Breast epithelium (tissue), 4 donors: Measurements from ENCODE around the gene EML1. TPM values are rescaled to one million over a fixed set of nuclear protein-coding genes. Genes with fewer than 3 reads are reported as not detected.

ENCODE experiments used
- DNase-seq, 2 donors: peaks; one replicate each; pipeline ENCODE4 v3.0.0-alpha.2; 2019; ENCODE audit warnings: low spot score in 2 of 2
- H3K27ac ChIP-seq, 2 donors: fragments of 200-600 bp; sonication (generic) in 1 of 2; one replicate each; pipeline ENCODE4 v1.5.1; 2016 to 2019; ENCODE audit warnings: mild to moderate bottlenecking in 1 of 2
- H3K27me3 ChIP-seq, 2 donors: fragments of 200-600 bp; sonication (generic) in 1 of 2; one replicate each; pipeline versions ENCODE4 v1.5.1 to v1.6.0; 2017 to 2019; ENCODE audit warnings: control low read depth in 1 of 2, mild to moderate bottlenecking in 1 of 2
- H3K36me3 ChIP-seq: fragments of 200-600 bp; one replicate; pipeline ENCODE4 v1.5.1; 2019
- H3K4me1 ChIP-seq, 2 donors: fragments of 200-600 bp; sonication (generic); one replicate each; pipeline ENCODE4 v1.5.1; 2016 to 2019; ENCODE audit warnings: control low read depth in 1 of 2
- H3K4me3 ChIP-seq, 3 donors: fragments of 200-600 bp; sonication (generic); 1 replicate in 2 of 3; 2 replicates in 1 of 3; pipeline ENCODE4 v1.5.1; 2016 to 2019; ENCODE audit warnings: mild to moderate bottlenecking in 3 of 3, moderate library complexity in 2 of 3
- H3K9me3 ChIP-seq, 2 donors: fragments of 200-600 bp; sonication (generic) in 1 of 2; one replicate each; pipeline ENCODE4 v1.5.1; 2016 to 2019; ENCODE audit warnings: control low read depth in 1 of 2
- POLR2A ChIP-seq: fragments of 450-650 bp; IDR thresholded peaks from one replicate; pipeline ENCODE4 v1.6.1; 2016; ENCODE audit warnings: antibody characterized with exemption, mild to moderate bottlenecking, moderate library complexity
- POLR2AphosphoS5 ChIP-seq, 3 donors: sonication (generic); formaldehyde crosslinking; IDR thresholded peaks; one replicate each; pipeline ENCODE4 v1.6.1; 2017; ENCODE audit warnings: antibody characterized with exemption in 3 of 3
- intact Hi-C: fragments of 100-400 bp; cut with DNase I; formaldehyde crosslinking; loops from one replicate; pipeline ENCODE4 v1.15.1; 2023; ENCODE audit warnings: low total_unique reads
- total RNA-seq, 3 donors: library from RNA; depleted of rRNA; stranded (reverse); fragments of >200 nt; gene quantifications; one replicate each; pipeline ENCODE4 v1.1.0, GENCODE V29; 2016
- TF ChIP-seq, protein P1 (sequence below), 3 donors: fragments of 450-650 bp; IDR thresholded peaks; one replicate each; pipeline ENCODE4 v1.5.1; 2016 to 2017; ENCODE audit warnings: antibody characterized with exemption in 3 of 3, mild to moderate bottlenecking in 3 of 3, moderate library complexity in 3 of 3

The EML1 gene
- total RNA-seq, 3 donors from 2014 or later: 11.3 to 26.1 (median 25.9) TPM

DNA sequence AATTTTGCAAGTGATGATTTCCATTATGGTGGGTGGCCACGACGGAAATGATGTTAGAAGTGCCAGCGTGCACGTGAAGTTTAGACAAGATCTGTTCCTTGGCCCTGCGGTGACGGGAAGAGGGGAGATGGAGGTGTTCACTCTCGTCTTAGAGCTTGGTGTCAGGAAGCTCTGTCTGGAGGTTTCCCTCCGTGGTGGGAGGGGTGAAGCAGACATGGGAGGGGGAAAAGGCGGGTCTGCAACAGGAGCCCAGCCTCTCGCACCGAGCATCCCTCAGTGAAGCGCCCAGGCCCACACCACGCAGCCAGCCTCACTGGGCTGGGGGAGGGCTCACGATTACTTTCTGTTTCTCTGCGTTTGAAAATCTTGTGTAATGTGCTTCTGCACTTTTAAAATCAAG lies 26.3 kb downstream of the EML1 start:
- TF ChIP-seq, protein P1, sequence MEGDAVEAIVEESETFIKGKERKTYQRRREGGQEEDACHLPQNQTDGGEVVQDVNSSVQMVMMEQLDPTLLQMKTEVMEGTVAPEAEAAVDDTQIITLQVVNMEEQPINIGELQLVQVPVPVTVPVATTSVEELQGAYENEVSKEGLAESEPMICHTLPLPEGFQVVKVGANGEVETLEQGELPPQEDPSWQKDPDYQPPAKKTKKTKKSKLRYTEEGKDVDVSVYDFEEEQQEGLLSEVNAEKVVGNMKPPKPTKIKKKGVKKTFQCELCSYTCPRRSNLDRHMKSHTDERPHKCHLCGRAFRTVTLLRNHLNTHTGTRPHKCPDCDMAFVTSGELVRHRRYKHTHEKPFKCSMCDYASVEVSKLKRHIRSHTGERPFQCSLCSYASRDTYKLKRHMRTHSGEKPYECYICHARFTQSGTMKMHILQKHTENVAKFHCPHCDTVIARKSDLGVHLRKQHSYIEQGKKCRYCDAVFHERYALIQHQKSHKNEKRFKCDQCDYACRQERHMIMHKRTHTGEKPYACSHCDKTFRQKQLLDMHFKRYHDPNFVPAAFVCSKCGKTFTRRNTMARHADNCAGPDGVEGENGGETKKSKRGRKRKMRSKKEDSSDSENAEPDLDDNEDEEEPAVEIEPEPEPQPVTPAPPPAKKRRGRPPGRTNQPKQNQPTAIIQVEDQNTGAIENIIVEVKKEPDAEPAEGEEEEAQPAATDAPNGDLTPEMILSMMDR (IDR thresholded peaks at IDR 0.05): no peak
- TF ChIP-seq POLR2AphosphoS5 (IDR thresholded peaks at IDR 0.05) (no peak), POLR2A (no peak)
- DNase-seq: no peak
- Histone ChIP-seq H3K27me3 (no peaks in the 10 kb centered on the region), H3K4me3 (peak overlapping the region; percentile 7 to 51 (median 10)), H3K36me3 (no peaks in the 10 kb centered on the region), H3K9me3 (no peaks in the 10 kb centered on the region), H3K4me1 (no peaks in the 10 kb centered on the region), H3K27ac (peak overlapping the region in 1 of 2 donors; percentile 43)
- intact Hi-C loops: no loop called here

DNA sequence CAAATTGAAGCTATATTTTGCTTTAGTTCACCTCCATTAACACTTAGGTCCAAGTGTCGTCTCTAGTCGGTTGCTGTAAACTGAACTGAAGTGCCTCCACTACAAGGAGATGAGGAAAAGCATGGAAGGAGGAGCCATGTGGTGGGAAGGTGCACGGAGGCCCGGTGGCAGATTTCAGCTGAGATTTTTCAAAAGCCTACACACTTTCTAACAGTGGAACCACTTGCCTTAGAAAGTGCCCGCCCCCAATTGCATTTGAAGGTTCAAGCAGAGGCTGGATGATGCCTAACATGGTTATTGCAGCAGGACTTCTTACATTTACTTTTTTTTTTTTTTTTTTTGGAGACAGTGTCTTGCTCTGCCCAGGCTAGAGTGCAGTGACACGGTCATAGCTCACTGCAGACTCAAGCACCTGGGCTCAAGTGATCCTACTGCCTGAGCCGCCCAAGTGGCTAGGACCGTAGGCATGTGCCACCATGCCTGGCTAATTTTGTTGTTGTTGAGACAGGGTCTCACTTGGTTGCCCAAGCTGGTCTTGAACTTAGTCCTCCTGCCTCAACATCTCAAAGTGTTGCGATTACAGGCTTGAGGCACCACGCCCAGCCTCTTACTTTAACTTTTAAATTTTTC lies 27.6 kb downstream of the EML1 start:
- DNase-seq: no peak
- TF ChIP-seq, protein P1 (IDR thresholded peaks at IDR 0.05): no peak
- no peak for TF ChIP-seq POLR2A
- TF ChIP-seq POLR2AphosphoS5 (IDR thresholded peaks at IDR 0.05): no peak
- Histone ChIP-seq H3K27ac (no peak overlapping the region), H3K4me1 (no peaks in the 10 kb centered on the region), H3K9me3 (no peaks in the 10 kb centered on the region), H3K4me3 (no peak overlapping the region), H3K27me3 (no peaks in the 10 kb centered on the region), H3K36me3 (no peaks in the 10 kb centered on the region)
- intact Hi-C loops: no loop called here

DNA sequence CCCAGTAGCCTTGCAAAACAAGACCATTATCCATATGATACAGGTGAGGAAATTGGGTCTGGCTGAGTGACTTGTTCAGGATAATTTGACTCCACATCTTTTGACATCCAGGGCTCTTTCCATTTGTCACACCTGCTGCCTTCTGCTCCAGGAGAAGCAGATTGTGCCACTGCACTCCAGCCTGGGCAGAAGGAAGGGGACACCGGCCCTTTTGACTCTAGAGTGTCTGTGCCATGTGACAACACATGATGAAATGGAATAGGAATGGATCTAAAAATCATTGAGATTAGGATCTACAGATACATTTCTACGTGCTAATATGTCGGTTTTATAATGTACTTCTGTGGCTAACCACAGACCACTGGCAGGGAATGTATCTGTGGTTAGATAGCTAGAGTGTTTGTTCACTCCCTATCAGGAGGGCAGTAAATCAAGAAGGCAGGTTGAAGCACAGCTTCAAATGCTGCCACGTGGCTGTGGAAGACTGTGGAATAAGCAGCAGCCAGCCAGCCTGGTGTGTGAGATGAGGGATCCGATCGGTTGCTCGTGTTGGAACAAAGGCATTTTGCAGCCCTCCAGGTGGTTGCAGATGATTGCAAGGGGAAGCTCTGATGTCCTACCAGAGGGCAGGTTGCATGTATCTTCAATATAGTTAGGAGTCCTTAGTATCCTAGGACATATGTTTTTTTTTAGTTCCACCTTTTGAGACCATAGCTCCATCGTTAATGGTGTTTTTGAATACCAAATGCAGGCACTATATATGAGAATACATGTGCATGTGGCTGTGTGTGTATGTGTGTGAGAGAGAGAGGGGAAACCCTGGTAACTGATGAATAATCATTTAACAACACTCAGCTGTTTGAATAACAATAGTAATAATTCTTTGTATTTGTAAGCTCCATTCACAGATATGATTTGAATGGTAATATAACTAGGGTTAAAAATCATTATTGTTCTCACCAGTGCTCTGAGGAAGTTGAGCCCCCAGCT lies 28.6 kb downstream of the EML1 start:
- intact Hi-C loops: no loop called here
- Histone ChIP-seq H3K4me1 (no peaks in the 10 kb centered on the region), H3K27me3 (no peaks in the 10 kb centered on the region), H3K4me3 (no peak overlapping the region), H3K36me3 (no peaks in the 10 kb centered on the region), H3K27ac (no peak overlapping the region), H3K9me3 (no peaks in the 10 kb centered on the region)
- no peak for DNase-seq
- TF ChIP-seq POLR2A (no peak), POLR2AphosphoS5 (IDR thresholded peaks at IDR 0.05) (no peak)
- TF ChIP-seq, protein P1 (IDR thresholded peaks at IDR 0.05): no peak

DNA sequence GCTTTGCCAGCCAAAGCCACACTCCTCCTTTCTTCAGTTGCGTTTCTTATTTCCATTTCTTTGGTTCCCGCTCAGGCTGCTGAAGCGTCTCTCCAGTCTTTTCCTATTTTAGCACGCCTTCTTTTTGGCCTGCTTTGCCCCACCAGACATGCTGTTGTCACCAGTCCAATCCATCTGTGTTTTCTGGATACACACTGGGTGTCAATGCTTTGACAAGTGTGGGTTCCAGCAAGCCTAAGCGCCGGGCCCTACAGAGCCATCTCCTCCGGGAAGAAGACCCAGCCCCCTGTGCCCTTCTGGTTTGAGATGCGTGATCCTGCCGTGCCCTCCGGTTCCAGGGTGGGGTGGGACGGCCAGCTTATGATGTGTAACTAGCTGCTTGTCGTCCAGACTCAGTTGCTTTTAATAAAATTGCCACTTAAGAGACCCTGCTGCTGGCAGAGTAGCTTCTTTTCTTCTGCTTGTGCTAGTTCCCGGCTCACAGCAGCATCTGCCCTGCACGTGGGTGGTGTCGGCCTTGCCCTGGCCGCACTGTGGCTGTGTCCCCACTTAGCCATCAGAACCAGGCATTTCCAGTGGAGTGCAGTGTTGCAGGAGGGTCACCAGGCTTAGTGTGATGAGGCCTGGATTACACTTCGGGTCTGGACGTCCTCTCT lies 29.7 kb downstream of the EML1 start:
- Histone ChIP-seq H3K27ac (no peak overlapping the region), H3K27me3 (no peaks in the 10 kb centered on the region), H3K4me3 (no peak overlapping the region), H3K9me3 (no peaks in the 10 kb centered on the region), H3K4me1 (no peaks in the 10 kb centered on the region), H3K36me3 (no peaks in the 10 kb centered on the region)
- DNase-seq: no peak
- TF ChIP-seq POLR2AphosphoS5 (IDR thresholded peaks at IDR 0.05): no peak
- TF ChIP-seq, protein P1 (IDR thresholded peaks at IDR 0.05): no peak
- intact Hi-C loops: no loop called here
